Activated T-helper 2 cell treated with anti-CD3 and anti-CD28 coated beads, Interferon-gamma antibody, Interleukin-2, Interleukin-4, amounts not matched to agents 10 μg/mL and 5 μg/mL and 100 μg/mL, durations not matched to agents 14 hours and 24 hours and 36 hours (primary cell): ENCODE results near the gene ETDA. TPM values are rescaled to one million over a fixed set of nuclear protein-coding genes. Genes with fewer than 3 reads are reported as not detected.

Experiments
- DNase-seq: peaks from one replicate; pipeline ENCODE4 v3.0.0; 2021; ENCODE audit warnings: low spot score
- H3K27ac Mint-ChIP-seq: one replicate; pipeline ENCODE4 v1.8.0; 2021; ENCODE audit warnings: mixed read lengths
- H3K27me3 Mint-ChIP-seq: one replicate; pipeline ENCODE4 v1.8.0; 2021; ENCODE audit warnings: low read depth, mixed read lengths
- H3K36me3 Mint-ChIP-seq: one replicate; pipeline ENCODE4 v1.8.0; 2021; ENCODE audit warnings: low read depth, mixed read lengths
- H3K4me1 Mint-ChIP-seq: one replicate; pipeline ENCODE4 v1.8.0; 2021; ENCODE audit warnings: low read depth, mixed read lengths
- H3K4me3 Mint-ChIP-seq: one replicate; pipeline ENCODE4 v1.8.0; 2021; ENCODE audit warnings: low read depth, mild to moderate bottlenecking, moderate library complexity, mixed read lengths
- H3K9me3 Mint-ChIP-seq: one replicate; pipeline ENCODE4 v1.8.0; 2021; ENCODE audit warnings: mixed read lengths
- intact Hi-C: fragments of 100-400 bp; cut with micrococcal nuclease; formaldehyde crosslinking; loops from one replicate; pipeline ENCODE4 v1.15.1; 2023
- total RNA-seq: library from RNA; stranded (reverse); gene quantifications from 2 replicates; pipeline ENCODE4 v1.2.3, GENCODE V29; 2022

ETDA gene
- total RNA-seq, 1 donor from 2014 or later, result not detected

- Mint-ChIP-seq H3K36me3 (peaks cover 27% of the 10 kb centered on the region), H3K4me1 (peaks cover 5% of the 10 kb centered on the region), H3K9me3 (peaks cover 15% of the 10 kb centered on the region), H3K27me3 (no peaks in the 10 kb centered on the region), H3K27ac (peak overlapping the region; percentile 63), H3K4me3 (peak overlapping the region; percentile 83)
- DNase-seq, result peak; percentile 45
- intact Hi-C loops, result loop anchor here (5.0 kb wide), 1 partner anchor 127 kb away; the partner anchor contains the start of gene SMIM10L2A
Measured at GRCh38 chrX:135295238-135295943, 43.5 kb downstream of the ETDA start.

GRCh38 chrX:135295944-135296305, 44.1 kb downstream of the ETDA start:
- Mint-ChIP-seq H3K27ac (peak overlapping the region; percentile 63), H3K27me3 (no peaks in the 10 kb centered on the region), H3K4me1 (peaks cover 5% of the 10 kb centered on the region), H3K4me3 (peak overlapping the region; percentile 83), H3K36me3 (peaks cover 23% of the 10 kb centered on the region), H3K9me3 (peaks cover 14% of the 10 kb centered on the region)
- DNase-seq, result no peak
- intact Hi-C loops, result loop anchor here (5.0 kb wide), 1 partner anchor 126 kb away; the partner anchor contains the start of gene SMIM10L2A

GRCh38 chrX:135302269-135302873, 50.5 kb downstream of the ETDA start:
- Mint-ChIP-seq H3K4me1 (peaks cover 4% of the 10 kb centered on the region), H3K4me3 (no peak overlapping the region), H3K9me3 (peaks cover 4% of the 10 kb centered on the region), H3K27me3 (no peaks in the 10 kb centered on the region), H3K27ac (no peak overlapping the region), H3K36me3 (peaks cover 3% of the 10 kb centered on the region)
- DNase-seq, result no peak
- intact Hi-C loops, result no loop called here

Other genes starting within 250 kb of the ETDA start
- gene RTL8B, start 229.5 kb upstream of the ETDA start, total RNA-seq, result 0.82 and 0.92 TPM in 2 replicates
- gene RTL8C, start 219.7 kb upstream of the ETDA start, total RNA-seq, result 36.5 and 38.8 TPM in 2 replicates
- gene RTL8A, start 199.9 kb upstream of the ETDA start, total RNA-seq, result 14.0 and 14.9 TPM in 2 replicates
- 0.09 and 0.14 TPM in 2 replicates for gene SMIM10L2B, start 153.3 kb upstream of the ETDA start, total RNA-seq
- not detected in 2 replicates for gene ETDB, start 131.5 kb upstream of the ETDA start, total RNA-seq
- not detected in 2 replicates for gene CT55, start 80.7 kb upstream of the ETDA start, total RNA-seq
- gene ETDC, start 57.4 kb downstream of the ETDA start, total RNA-seq, result not detected in 2 replicates
- 4.0 and 4.8 TPM in 2 replicates for gene ZNF75D, start 92.0 kb downstream of the ETDA start, total RNA-seq
- 0.62 and 1.0 TPM in 2 replicates for gene ZNF449, start 92.7 kb downstream of the ETDA start, total RNA-seq
- gene SMIM10L2A, start 169.9 kb downstream of the ETDA start, total RNA-seq, result 0.16 and 0.21 TPM in 2 replicates